K562 (cell line): Measurements from ENCODE around the gene MRPL55. TPM values are rescaled to one million over a fixed set of nuclear protein-coding genes. Genes with fewer than 3 reads are reported as not detected.

Experiments used
- ATAC-seq: fragments of 200-7000 bp; cut with Tn5 transposase; 3 replicates; pipeline ENCODE4 v1.9.1; 2020; ENCODE audit warnings: moderate library complexity
- BruUV-seq: library from RNA; stranded (reverse); fragments of 400-500 nt; replicated peaks from 2 replicates; lab custom pipeline; 2021; lab: Mats Ljungman, UMichigan
- CTCF ChIA-PET: fragments of 300-600 bp; formaldehyde crosslinking; extraction: SDS; loops from one replicate; lab custom pipeline; 2021; ENCODE audit warnings: low intra/inter-chr PET ratio; lab: Yijun Ruan, JAX
- POLR2A ChIA-PET: fragments of 300-600, 350-650 bp; sonication (Branson Sonifier 250); formaldehyde crosslinking; extraction: SDS; loops from one replicate; lab custom pipeline; 2021; ENCODE audit warnings: antibody characterized with exemption, inconsistent platforms; lab: Yijun Ruan, JAX
- DNase-seq, 4 experiments: peaks; one replicate each; pipeline versions ENCODE4 v3.0.0 to v3.0.0-alpha.2; 2011 to 2018; ENCODE audit warnings: low spot score in 3 of 4, mixed read lengths in 3 of 4; ENCODE audit errors: extremely low read depth in 1 of 4
- FAIRE-seq: peaks from 2 replicates; lab custom pipeline; 2011; peaks lifted over from hg19 to GRCh38; lab: Jason Lieb, UNC
- H2AFZ ChIP-seq: 2 replicates; pipeline ENCODE4 v1.6.0; 2011; ENCODE audit warnings: low read depth, low read length, control low read depth, inconsistent platforms
- H3K27ac ChIP-seq: fragments of 200-600 bp; 3 replicates; pipeline ENCODE4 v1.8.0; 2011; ENCODE audit warnings: low read depth, mild to moderate bottlenecking, control low read depth, inconsistent platforms, low read length, moderate library complexity, mixed read lengths; ENCODE audit errors: extremely low read depth
- H3K27me3 ChIP-seq, 2 experiments: fragments of 300-600 bp in 1 of 2; 2 replicates in 1 of 2; 3 replicates in 1 of 2; pipeline versions ENCODE4 v1.6.0 to v1.8.0; 2011; ENCODE audit warnings: inconsistent platforms in 2 of 2, low read length in 2 of 2, mild to moderate bottlenecking in 1 of 2, mixed read lengths in 1 of 2, moderate library complexity in 1 of 2; ENCODE audit not compliant: control insufficient read depth in 2 of 2, insufficient read depth in 2 of 2
- H3K36me3 ChIP-seq: fragments of 300-600 bp; 3 replicates; pipeline ENCODE4 v1.8.0; 2011; ENCODE audit warnings: mild to moderate bottlenecking, low read length, inconsistent platforms; ENCODE audit not compliant: control insufficient read depth, insufficient read depth
- H3K4me1 ChIP-seq, 2 experiments: fragments of 200-600 bp in 1 of 2; replicated peaks in 1 of 2; 2 replicates in 1 of 2; 3 replicates in 1 of 2; pipeline versions ENCODE4 v1.5.1 to v1.8.0; 2011; ENCODE audit warnings: inconsistent platforms in 2 of 2, low read length in 2 of 2, mild to moderate bottlenecking in 1 of 2, mixed read lengths in 1 of 2, moderate library complexity in 1 of 2; ENCODE audit not compliant: control insufficient read depth in 2 of 2, insufficient read depth in 2 of 2
- H3K4me2 ChIP-seq: 2 replicates; pipeline ENCODE4 v1.6.1; 2011; ENCODE audit warnings: low read length, control low read depth, inconsistent platforms, mixed read lengths; ENCODE audit not compliant: insufficient read depth
- H3K4me3 ChIP-seq: fragments of 200-600 bp; sonication (generic), shearing (Covaris generic); 2 replicates; pipeline ENCODE4 v1.5.1; 2016; ENCODE audit warnings: control low read depth, inconsistent platforms
- H3K79me2 ChIP-seq: fragments of 200-600 bp; 3 replicates; pipeline ENCODE4 v1.8.0; 2011; ENCODE audit warnings: low read length, inconsistent platforms; ENCODE audit not compliant: control insufficient read depth, insufficient read depth
- H3K9ac ChIP-seq, 2 experiments: 2 replicates each; pipeline versions ENCODE4 v1.6.0 to v1.6.1; 2011; ENCODE audit warnings: low read depth in 2 of 2, low read length in 2 of 2, control low read depth in 1 of 2, inconsistent platforms in 1 of 2, mild to moderate bottlenecking in 1 of 2, mixed read lengths in 1 of 2; ENCODE audit not compliant: insufficient read depth in 1 of 2
- H3K9me1 ChIP-seq: one replicate; pipeline ENCODE4 v1.6.0; 2011; ENCODE audit warnings: inconsistent platforms, mild to moderate bottlenecking, low read length, moderate library complexity; ENCODE audit not compliant: control insufficient read depth, insufficient read depth
- H3K9me3 ChIP-seq: replicated peaks from 2 replicates; pipeline ENCODE4 v1.5.1; 2011; ENCODE audit warnings: low read depth, low read length, inconsistent platforms; ENCODE audit not compliant: control insufficient read depth, insufficient read depth
- H4K20me1 ChIP-seq: replicated peaks from 2 replicates; pipeline ENCODE4 v1.6.1; 2011; ENCODE audit warnings: low read length, inconsistent platforms, mixed read lengths; ENCODE audit not compliant: control insufficient read depth, insufficient read depth
- CREBBP ChIP-seq: IDR thresholded peaks from one replicate; pipeline ENCODE4 v1.6.1; 2012; ENCODE audit warnings: low read depth, mild to moderate bottlenecking, control low read depth, inconsistent platforms, low read length
- GATA2 ChIP-seq: sonication (generic); formaldehyde crosslinking; IDR thresholded peaks from 2 replicates; pipeline ENCODE4 v1.4.0; 2020; ENCODE audit warnings: mild to moderate bottlenecking, missing genetic modification reagents
- MAFK ChIP-seq: IDR thresholded peaks from 2 replicates; pipeline ENCODE4 v1.6.1; 2011; ENCODE audit warnings: low read length, improper control_type of control experiment
- NFXL1 ChIP-seq: fragments of 450-650 bp; formaldehyde crosslinking; IDR thresholded peaks from 2 replicates; pipeline ENCODE4 v1.4.0; 2021; ENCODE audit warnings: mild to moderate bottlenecking
- OTX1 ChIP-seq: fragments of 450-650 bp; formaldehyde crosslinking; IDR thresholded peaks from 2 replicates; pipeline ENCODE4 v1.4.0; 2022; ENCODE audit warnings: mild to moderate bottlenecking
- SMARCB1 ChIP-seq: IDR thresholded peaks from 2 replicates; pipeline ENCODE4 v1.6.1; 2011; ENCODE audit warnings: improper control_type of control experiment, low read depth; ENCODE audit not compliant: insufficient read length
- SUPT5H ChIP-seq: fragments of 450-650 bp; IDR thresholded peaks from 2 replicates; pipeline ENCODE4 v1.6.1; 2016
- TEAD1 ChIP-seq, 2 experiments: fragments of 450-650 bp in 1 of 2; sonication (generic) in 1 of 2; formaldehyde crosslinking; IDR thresholded peaks; 2 replicates each; pipeline versions ENCODE4 v1.4.0 to v1.8.0; 2020 to 2022; ENCODE audit warnings: mild to moderate bottlenecking in 2 of 2, missing genetic modification reagents in 1 of 2
- ZBTB7A ChIP-seq: IDR thresholded peaks from 2 replicates; pipeline ENCODE4 v1.6.1; 2011; ENCODE audit warnings: low read depth, mild to moderate bottlenecking, low read length, moderate library complexity, borderline replicate concordance; ENCODE audit not compliant: control insufficient read depth
- ZNF263 ChIP-seq: sonication (generic); formaldehyde crosslinking; IDR thresholded peaks from 2 replicates; pipeline ENCODE4 v1.8.0; 2022; ENCODE audit warnings: mild to moderate bottlenecking, missing genetic modification reagents, borderline replicate concordance
- ZNF583 ChIP-seq: fragments of 250-450 bp; sonication (Bioruptor Pico); IDR thresholded peaks from 2 replicates; pipeline ENCODE4 v1.4.0; 2020
- ZNF740 ChIP-seq, 3 experiments: fragments of 200-800 bp in 1 of 3; sonication (Bioruptor generic) in 1 of 3; sonication (generic) in 1 of 3; formaldehyde crosslinking in 1 of 3; IDR thresholded peaks; 2 replicates each; pipeline versions ENCODE4 v1.6.1 to v1.8.0; 2016 to 2022; ENCODE audit warnings: mild to moderate bottlenecking in 2 of 3, missing compliant biosample characterization in 2 of 3, missing genetic modification characterization in 2 of 3, missing genetic modification reagents in 1 of 3
- WGBS: fragments of 100-300 bp; shearing (Covaris generic); methylation state at CpG from one replicate; pipeline ENCODE4 v1.1.6; 2016; ENCODE audit warnings: low coverage, mixed read lengths; ENCODE audit not compliant: insufficient coverage; ENCODE audit errors: missing lambda C conversion rate; 5-methylcytosine and 5-hydroxymethylcytosine counted together
- in situ Hi-C: fragments of 300-500 bp; cut with MboI; formaldehyde crosslinking; loops from 4 replicates; pipeline ENCODE4 v1.15.0; 2018; ENCODE audit warnings: inconsistent platforms, mixed read lengths
- intact Hi-C: fragments of 100-400 bp; cut with micrococcal nuclease; formaldehyde crosslinking; loops from 2 replicates; pipeline ENCODE4 v1.14.2; 2022
- polyA plus RNA-seq, 8 experiments: library from polyadenylated mRNA; depleted of rRNA in 4 of 8; stranded (reverse) in 5 of 8; unstranded in 3 of 8; fragments of >200 nt; fragmentation: Nextera tagmentation in 2 of 8; fragmentation: Illumina TruSeq in 1 of 8; extraction: Ambion mirVana in 2 of 8; extraction: Trizol in 1 of 8; gene quantifications; 2 replicates each; pipeline versions ENCODE4 v1.2.1 to v1.2.3, GENCODE V29; 2011 to 2014; ENCODE audit warnings: inconsistent platforms in 1 of 8, missing spikeins in 1 of 8
- total RNA-seq, 7 experiments: library from RNA; depleted of rRNA in 6 of 7; stranded (reverse); fragments of >200 nt in 6 of 7; fragmentation: Illumina TruSeq in 2 of 7; extraction: Trizol in 2 of 7; gene quantifications; 2 replicates each; pipeline versions ENCODE4 v1.2.1 to v1.2.3, GENCODE V29; 2011 to 2021; ENCODE audit warnings: low replicate concordance in 1 of 7
- TF ChIP-seq, protein P1 (sequence below): IDR thresholded peaks from 2 replicates; pipeline ENCODE4 v1.6.1; 2011; ENCODE audit warnings: borderline replicate concordance, low read depth, mild to moderate bottlenecking, moderate library complexity, low read length; ENCODE audit not compliant: insufficient read depth, poor library complexity, severe bottlenecking
- TF ChIP-seq, protein P2 (sequence below): IDR thresholded peaks from 2 replicates; pipeline ENCODE4 v1.6.1; 2016; ENCODE audit warnings: missing genetic modification characterization, missing compliant biosample characterization

Gene MRPL55
- total and polyA plus RNA-seq, 9 of the 15 experiments (the other 6 are each of a cell fraction or from before 2014, with no cell fraction given) = 34.9 to 228 (median 81.0) TPM

DNA sequence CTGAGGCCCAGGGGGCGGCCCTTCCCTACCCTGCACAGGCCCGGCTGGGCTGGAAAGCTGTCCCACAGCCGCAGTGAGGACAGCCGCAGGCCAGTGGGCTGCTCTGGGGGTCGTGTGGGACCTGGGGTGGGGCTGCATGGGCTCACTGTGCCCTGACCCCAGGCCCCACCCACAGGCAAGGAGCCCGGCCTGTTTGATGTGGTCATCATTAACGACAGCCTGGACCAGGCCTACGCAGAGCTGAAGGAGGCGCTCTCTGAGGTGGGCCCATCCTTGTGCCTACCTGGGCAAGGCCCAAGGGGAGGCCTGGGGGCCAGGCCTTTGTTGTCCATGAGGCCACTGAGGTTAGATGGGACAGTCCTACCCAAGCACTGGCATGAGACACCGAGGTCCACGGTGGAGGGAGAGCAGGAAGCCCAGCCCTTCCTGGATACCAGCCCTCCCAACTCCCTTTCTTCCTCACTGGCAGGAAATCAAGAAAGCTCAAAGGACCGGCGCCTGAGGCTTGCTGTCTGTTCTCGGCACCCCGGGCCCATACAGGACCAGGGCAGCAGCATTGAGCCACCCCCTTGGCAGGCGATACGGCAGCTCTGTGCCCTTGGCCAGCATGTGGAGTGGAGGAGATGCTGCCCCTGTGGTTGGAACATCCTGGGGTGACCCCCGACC, 39.2 kb upstream of the MRPL55 start (continued):
- TF ChIP-seq ZBTB7A (0 out of 2 replicates have a peak, but pooled peaks have one; percentile 22), ZNF263 (no peak)
- TF ChIP-seq, protein P1, sequence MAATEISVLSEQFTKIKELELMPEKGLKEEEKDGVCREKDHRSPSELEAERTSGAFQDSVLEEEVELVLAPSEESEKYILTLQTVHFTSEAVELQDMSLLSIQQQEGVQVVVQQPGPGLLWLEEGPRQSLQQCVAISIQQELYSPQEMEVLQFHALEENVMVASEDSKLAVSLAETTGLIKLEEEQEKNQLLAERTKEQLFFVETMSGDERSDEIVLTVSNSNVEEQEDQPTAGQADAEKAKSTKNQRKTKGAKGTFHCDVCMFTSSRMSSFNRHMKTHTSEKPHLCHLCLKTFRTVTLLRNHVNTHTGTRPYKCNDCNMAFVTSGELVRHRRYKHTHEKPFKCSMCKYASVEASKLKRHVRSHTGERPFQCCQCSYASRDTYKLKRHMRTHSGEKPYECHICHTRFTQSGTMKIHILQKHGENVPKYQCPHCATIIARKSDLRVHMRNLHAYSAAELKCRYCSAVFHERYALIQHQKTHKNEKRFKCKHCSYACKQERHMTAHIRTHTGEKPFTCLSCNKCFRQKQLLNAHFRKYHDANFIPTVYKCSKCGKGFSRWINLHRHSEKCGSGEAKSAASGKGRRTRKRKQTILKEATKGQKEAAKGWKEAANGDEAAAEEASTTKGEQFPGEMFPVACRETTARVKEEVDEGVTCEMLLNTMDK = peak; percentile 18
- TF ChIP-seq, all 486 proteins: peak for 2

- H3K4me1 ChIP-seq = peaks cover 54 to 99% of the 10 kb centered on the region in 2 experiments
- TF ChIP-seq ZNF740 (CRISPR knock-in tag; IDR thresholded peaks at IDR 0.05) (no peak), ZNF740 (tag; IDR thresholded peaks at IDR 0.05) (no peak), CREBBP (no peak), TEAD1 (CRISPR knock-in tag; IDR thresholded peaks at IDR 0.05) (no peak), ZNF583 (no peak), NFXL1 (no peak), SUPT5H (no peak), OTX1 (CRISPR knock-in tag) (no peak), GATA2 (no peak), MAFK (no peak), SMARCB1 (no peak)
- TF ChIP-seq, protein P2, sequence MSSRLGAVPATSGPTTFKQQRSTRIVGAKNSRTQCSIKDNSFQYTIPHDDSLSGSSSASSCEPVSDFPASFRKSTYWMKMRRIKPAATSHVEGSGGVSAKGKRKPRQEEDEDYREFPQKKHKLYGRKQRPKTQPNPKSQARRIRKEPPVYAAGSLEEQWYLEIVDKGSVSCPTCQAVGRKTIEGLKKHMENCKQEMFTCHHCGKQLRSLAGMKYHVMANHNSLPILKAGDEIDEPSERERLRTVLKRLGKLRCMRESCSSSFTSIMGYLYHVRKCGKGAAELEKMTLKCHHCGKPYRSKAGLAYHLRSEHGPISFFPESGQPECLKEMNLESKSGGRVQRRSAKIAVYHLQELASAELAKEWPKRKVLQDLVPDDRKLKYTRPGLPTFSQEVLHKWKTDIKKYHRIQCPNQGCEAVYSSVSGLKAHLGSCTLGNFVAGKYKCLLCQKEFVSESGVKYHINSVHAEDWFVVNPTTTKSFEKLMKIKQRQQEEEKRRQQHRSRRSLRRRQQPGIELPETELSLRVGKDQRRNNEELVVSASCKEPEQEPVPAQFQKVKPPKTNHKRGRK (tag) = no peak
- TF ChIP-seq, all 486 proteins: peak for 0
- no peak overlapping the region for H2AFZ ChIP-seq
- ChIA-PET CTCF (no interaction called here), POLR2A (interaction anchor here (1.0 to 2.0 kb wide), 3 partner anchors 10 to 17 kb away, joined by 3 to 11 read pairs (median 5); no protein-coding TSS in a partner anchor)
- FAIRE-seq (no peak), ATAC-seq (no peak), DNase-seq (no peak)
- no peak overlapping the region for H3K27ac ChIP-seq
- H3K79me2 ChIP-seq = peaks cover 70% of the 10 kb centered on the region
- H3K9me1 ChIP-seq = peaks cover 22% of the 10 kb centered on the region
- BruUV-seq = no TSS peak
- peaks cover 48% of the 10 kb centered on the region; the same call in 2 of the 3 replicates for H3K36me3 ChIP-seq
- H3K9me3 ChIP-seq = no peaks in the 10 kb centered on the region
- no peaks in the 10 kb centered on the region for H3K27me3 ChIP-seq
- H3K4me3 ChIP-seq = no peak overlapping the region
- intact Hi-C loops = no loop called here
- H3K4me2 ChIP-seq = no peak overlapping the region
- 87% methylated on average over 4 of the region's 4 CpGs for WGBS
- in situ Hi-C loops = no loop called here
- peak overlapping the region in 1 of 2 experiments; percentile 91; a peak in 1 of 4 replicates for H3K9ac ChIP-seq
- H4K20me1 ChIP-seq = peaks cover 46% of the 10 kb centered on the region
Measured at GRCh38 chr1:228147768-228148167, 38.7 kb upstream of the MRPL55 start.
